Loucy (cell line): ENCODE measurements around the gene KCNMB2.

Experiments used
- EZH2phosphoT487 ChIP-seq: fragments of 200-600 bp; IDR thresholded peaks from 2 replicates; pipeline ENCODE4 v1.6.1; 2018; ENCODE audit warnings: antibody characterized with exemption, mild to moderate bottlenecking, moderate library complexity, borderline replicate concordance
- TF ChIP-seq, protein P1 (sequence below): fragments of 200-600 bp; sonication (generic); conservative IDR thresholded peaks from 2 replicates; pipeline ENCODE4 v1.5.1; 2014; ENCODE audit warnings: mild to moderate bottlenecking, antibody characterized with exemption, low read length

DNA sequence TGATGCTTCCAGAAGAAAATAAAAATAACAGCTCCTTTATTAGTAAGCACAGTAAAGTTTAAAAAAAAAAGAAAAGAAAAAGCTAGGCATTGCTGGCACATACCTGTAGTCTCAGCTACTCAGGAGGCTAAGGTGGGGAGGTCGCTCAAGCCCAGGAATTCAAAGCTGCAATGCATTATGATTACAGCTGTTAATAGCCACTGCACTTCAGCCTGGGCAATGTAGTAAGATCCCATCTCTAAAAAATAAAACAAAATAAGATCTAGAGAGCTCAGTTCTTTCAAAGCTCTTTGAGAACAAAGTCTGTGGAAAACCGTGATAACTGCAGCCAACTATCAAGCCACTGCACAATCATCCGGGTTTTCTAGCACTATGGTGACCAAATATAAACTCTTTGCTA, 323.1 kb downstream of the KCNMB2 start:
- TF ChIP-seq EZH2phosphoT487 = no peak
- TF ChIP-seq, protein P1, sequence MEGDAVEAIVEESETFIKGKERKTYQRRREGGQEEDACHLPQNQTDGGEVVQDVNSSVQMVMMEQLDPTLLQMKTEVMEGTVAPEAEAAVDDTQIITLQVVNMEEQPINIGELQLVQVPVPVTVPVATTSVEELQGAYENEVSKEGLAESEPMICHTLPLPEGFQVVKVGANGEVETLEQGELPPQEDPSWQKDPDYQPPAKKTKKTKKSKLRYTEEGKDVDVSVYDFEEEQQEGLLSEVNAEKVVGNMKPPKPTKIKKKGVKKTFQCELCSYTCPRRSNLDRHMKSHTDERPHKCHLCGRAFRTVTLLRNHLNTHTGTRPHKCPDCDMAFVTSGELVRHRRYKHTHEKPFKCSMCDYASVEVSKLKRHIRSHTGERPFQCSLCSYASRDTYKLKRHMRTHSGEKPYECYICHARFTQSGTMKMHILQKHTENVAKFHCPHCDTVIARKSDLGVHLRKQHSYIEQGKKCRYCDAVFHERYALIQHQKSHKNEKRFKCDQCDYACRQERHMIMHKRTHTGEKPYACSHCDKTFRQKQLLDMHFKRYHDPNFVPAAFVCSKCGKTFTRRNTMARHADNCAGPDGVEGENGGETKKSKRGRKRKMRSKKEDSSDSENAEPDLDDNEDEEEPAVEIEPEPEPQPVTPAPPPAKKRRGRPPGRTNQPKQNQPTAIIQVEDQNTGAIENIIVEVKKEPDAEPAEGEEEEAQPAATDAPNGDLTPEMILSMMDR = no peak
